CD4-positive, alpha-beta T cell treated with Interleukin-2 at 100 ng/mL for 4 hours (primary cell): ENCODE data around the gene GFPT1.
A peak's percentile ranks its signal among the peaks of the same experiment; 100 is the strongest.
"Not testable (repeated sequence)": the region's sequence is repeated elsewhere in the genome, so short reads cannot be mapped to it uniquely, and the experiment has no call there.

Experiments used
- DNase-seq: peaks from one replicate; pipeline ENCODE4 v3.0.0-alpha.2; 2020; ENCODE audit warnings: low spot score

Gene GFPT1

GRCh38 chr2:69386789-69387734 lies at the start of gene GFPT1:
GFPT1 (minus strand) TSS chr2:69387227; CDS start chr2:69387071, 156 bp downstream.
- peak; percentile 91 for DNase-seq

- DNase-seq = no peak
Measured at GRCh38 chr2:69436596-69436937, 49.5 kb upstream of the GFPT1 start.

- no peak for DNase-seq
Measured at GRCh38 chr2:69434753-69435152, 47.7 kb upstream of the GFPT1 start.

DNA sequence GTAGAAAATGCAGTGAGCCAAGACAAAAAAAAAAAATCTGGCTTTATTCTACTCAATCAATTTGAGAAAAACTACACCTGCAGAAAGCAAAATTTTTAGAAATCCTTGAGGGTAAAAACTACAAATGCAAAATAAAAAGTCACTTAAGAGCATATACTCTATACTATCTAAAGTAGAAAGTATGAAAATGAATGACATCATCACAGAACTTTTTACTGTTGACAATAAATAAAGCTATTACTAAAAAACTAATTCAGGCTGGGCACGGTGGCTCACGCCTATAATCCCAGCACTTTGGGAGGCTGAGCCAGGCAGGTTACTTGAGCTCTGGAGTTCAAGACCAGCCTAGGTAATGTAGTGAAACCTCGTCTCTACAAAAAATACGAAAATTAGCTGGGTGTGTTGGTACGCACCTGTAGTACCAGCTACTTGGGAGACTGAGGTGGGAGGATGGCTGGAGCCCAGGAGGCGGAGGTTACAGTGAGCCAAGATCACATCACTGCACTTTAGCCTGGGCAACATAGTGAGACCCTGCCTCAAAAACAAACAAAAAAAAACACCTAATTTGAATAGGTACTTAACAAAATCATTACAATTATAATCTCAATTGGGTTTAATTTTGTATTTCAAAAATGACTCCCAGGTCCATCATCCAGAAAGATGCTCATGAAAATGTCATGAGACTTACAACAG lies 42.6 kb upstream of the GFPT1 start:
- no peak for DNase-seq

DNA sequence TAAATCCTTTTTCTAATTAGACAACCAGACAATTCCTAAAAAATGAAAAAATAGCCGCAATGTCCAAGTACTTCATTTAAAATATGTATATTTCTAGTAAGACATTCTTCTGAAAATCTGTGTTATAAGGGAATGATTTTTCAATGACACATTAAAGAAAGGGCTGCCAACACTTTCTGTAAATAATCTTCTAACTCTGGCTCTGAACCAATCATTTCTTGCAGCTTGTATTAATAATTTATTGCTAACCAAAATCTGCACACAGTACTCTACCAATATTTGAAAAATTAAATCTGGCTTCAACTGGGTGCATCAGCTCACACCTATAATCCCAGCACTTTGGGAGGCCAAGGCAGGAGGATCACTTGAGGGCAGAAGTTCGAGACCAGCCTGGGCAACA lies 42.0 kb upstream of the GFPT1 start:
- DNase-seq = no peak

GRCh38 chr2:69424419-69424818 lies 37.4 kb upstream of the GFPT1 start:
- DNase-seq = no peak

- DNase-seq = no peak
Measured at GRCh38 chr2:69422198-69422597, 35.2 kb upstream of the GFPT1 start.

GRCh38 chr2:69419111-69419510 lies 32.1 kb upstream of the GFPT1 start:
- not testable (repeated sequence) for DNase-seq

GRCh38 chr2:69416147-69416546 lies 29.1 kb upstream of the GFPT1 start:
- no peak for DNase-seq

- no peak for DNase-seq
Measured at GRCh38 chr2:69411120-69411519, 24.1 kb upstream of the GFPT1 start.

DNA sequence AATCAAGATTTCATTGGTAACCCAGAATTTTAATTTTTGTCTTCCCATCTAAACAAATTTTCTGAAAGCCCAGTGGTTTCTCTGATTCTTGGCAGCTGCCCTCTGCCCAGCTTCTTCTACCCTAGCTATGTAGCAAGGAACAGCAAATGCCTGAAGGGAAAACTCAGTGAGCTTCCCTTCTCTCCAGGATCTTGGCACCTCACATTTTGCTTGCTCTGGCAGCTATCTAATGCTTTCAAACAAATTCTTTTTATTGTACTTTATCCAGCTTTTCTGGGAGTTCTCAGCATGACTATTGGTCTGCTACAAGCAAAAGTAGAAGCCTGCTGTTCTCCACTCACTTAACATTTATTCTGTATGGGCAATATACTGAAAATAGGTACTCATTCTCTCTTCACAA lies 18.3 kb upstream of the GFPT1 start:
- no peak for DNase-seq

- DNase-seq = no peak
Measured at GRCh38 chr2:69400121-69400520, 13.1 kb upstream of the GFPT1 start.

GRCh38 chr2:69397234-69397633 lies 10.2 kb upstream of the GFPT1 start:
- DNase-seq = no peak

GRCh38 chr2:69395866-69396265 lies 8.8 kb upstream of the GFPT1 start:
- DNase-seq = no peak

DNA sequence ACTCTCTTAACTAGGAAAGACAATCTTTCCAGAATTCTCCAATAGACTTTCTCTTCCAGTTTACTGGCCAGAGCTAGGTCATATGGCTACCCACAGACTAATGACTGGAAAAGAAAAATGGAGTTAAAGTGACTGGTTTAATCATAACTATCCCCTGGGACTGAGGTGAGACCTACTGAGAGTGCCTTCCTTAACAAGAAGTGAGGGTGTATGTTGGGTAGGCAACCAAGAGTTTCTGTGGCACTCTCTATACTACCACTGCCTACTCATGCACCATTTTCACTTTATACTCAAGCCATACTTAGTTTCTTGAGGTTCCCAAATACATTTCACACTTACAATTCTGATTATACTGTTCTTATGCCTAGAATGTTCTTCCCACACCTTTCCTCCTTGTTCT lies 6.9 kb upstream of the GFPT1 start:
- no peak for DNase-seq

- DNase-seq = no peak
Measured at GRCh38 chr2:69390471-69390870, 3.4 kb upstream of the GFPT1 start.

GRCh38 chr2:69390001-69390400 lies 3.0 kb upstream of the GFPT1 start:
- no peak for DNase-seq

GRCh38 chr2:69389271-69389670 lies 2.2 kb upstream of the GFPT1 start:
- DNase-seq = no peak

DNA sequence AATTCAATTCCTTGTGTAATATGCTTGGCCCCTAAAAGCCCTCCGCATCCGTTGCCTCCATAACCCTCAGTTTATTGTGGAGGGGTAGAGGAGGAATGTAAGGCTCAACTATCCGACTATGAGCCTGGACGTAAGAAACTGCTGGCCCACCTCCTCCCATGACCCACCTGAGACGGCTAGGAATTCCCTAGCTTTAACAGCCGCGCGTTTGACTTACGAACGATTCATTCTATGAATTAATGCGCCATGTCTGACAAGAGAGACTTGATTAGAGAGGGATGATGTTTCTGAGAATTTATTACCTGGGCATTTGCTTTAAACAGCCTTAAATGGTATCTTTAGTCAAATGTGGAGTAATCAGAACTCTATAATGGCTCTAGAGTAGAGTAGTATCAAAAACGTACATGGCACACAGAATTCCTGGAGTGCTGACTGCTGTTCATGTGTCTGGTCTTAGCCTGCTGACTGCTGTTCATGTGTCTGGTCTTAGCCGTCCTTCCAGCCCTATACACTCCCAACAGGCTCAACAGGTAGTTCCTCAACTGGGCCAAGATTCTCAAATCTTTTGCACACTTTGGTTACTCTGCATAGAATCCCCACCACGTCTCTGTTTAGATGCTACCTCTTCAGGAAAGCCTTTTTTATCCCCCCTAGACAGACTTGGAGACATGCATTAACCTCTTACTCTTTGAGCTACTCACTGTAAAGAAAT lies 899 bp upstream of the GFPT1 start:
- DNase-seq = no peak

DNA sequence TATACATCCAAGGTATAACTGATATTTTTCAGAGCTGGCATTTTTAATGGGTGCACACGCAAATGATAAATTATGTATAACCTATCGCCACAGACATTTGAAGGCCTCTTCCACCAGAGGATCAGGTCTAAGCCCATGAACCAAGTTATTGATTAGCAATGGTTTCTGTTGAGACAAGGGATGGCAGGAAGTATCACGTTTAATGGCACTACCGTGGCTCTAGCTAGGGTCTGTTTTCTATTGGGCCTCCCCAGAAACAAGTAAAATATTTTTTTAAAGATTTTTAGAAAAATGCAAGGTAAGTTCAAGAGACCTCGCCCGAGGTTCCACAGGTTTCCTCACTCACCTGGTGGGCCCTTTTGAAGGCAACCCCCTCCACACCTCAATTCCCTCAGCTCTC lies 667 bp downstream of the GFPT1 start:
- DNase-seq = no peak

- DNase-seq = no peak
Measured at GRCh38 chr2:69385443-69386151, 1.4 kb downstream of the GFPT1 start.

DNA sequence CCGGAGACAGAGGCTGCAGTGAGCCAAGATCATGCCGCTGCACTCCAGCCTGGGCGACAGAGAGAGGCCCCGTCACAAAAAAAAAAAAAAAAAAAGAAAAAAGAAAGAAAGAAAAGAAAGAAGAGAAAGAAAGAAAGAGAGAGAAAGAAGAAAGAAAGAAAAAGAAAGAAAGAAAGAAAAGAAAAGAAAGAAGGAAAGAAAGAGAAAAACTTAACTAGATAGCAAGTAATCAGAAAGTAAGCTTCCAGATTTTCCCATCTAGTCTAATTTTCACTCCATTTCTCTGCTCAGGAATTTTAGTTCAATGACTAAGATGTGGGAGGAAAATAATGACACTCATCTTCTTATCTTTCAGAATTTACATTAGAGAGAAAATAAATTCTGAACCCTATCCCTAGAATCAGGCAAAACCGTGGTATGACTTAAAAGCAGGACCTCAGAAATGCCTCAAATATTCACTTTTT lies 2.4 kb downstream of the GFPT1 start:
- DNase-seq = no peak
